K562 (cell line): Measurements from ENCODE around the gene PPFIA3. TPM values are rescaled to one million over a fixed set of nuclear protein-coding genes. Genes with fewer than 3 reads are reported as not detected.

Source experiments
- CHD4 ChIP-seq: fragments of 200-600 bp; sonication (generic); IDR thresholded peaks from 3 replicates; pipeline ENCODE4 v1.6.1; 2012; ENCODE audit warnings: low read depth, mild to moderate bottlenecking, mixed read lengths, low read length, inconsistent platforms; ENCODE audit not compliant: insufficient read depth, insufficient replicate concordance, poor library complexity, severe bottlenecking
- FOS ChIP-seq: IDR thresholded peaks from 3 replicates; pipeline ENCODE4 v1.6.1; 2011; ENCODE audit not compliant: insufficient read length; ENCODE audit errors: extremely low read depth
- FUS ChIP-seq: fragments of 200-400 bp; formaldehyde crosslinking; optimal IDR thresholded peaks from 2 replicates; pipeline ENCODE3; 2017; ENCODE audit warnings: low read depth, low read length
- MED1 ChIP-seq: sonication (generic); formaldehyde crosslinking; IDR thresholded peaks from 2 replicates; pipeline ENCODE4 v1.8.1; 2023; ENCODE audit warnings: missing genetic modification reagents, borderline replicate concordance
- PCBP2 ChIP-seq: fragments of 200-400 bp; formaldehyde crosslinking; IDR thresholded peaks from 2 replicates; pipeline ENCODE4 v1.6.1; 2018; ENCODE audit warnings: low read length, low read depth, mild to moderate bottlenecking, moderate library complexity; ENCODE audit not compliant: poor library complexity, severe bottlenecking
- POLR2A ChIP-seq: fragments of 450-650 bp; conservative IDR thresholded peaks from 2 replicates; pipeline ENCODE4 v1.6.1; 2016
- RFX5 ChIP-seq: IDR thresholded peaks from 2 replicates; pipeline ENCODE4 v1.6.1; 2011; ENCODE audit warnings: low read depth, mild to moderate bottlenecking, improper control_type of control experiment, low read length
- RHOXF2B ChIP-seq: fragments of 250-450 bp; sonication (Bioruptor Pico); conservative IDR thresholded peaks from 2 replicates; pipeline ENCODE4 v1.5.1; 2021
- YBX1 ChIP-seq: fragments of 450-650 bp; IDR thresholded peaks from 2 replicates; pipeline ENCODE4 v1.7.1; 2016; ENCODE audit warnings: mild to moderate bottlenecking
- ZNF561 ChIP-seq: fragments of 450-650 bp; formaldehyde crosslinking; conservative IDR thresholded peaks from 2 replicates; pipeline ENCODE4 v1.4.0; 2020; ENCODE audit warnings: mild to moderate bottlenecking, moderate library complexity
- polyA plus RNA-seq, 8 experiments: library from polyadenylated mRNA; depleted of rRNA in 4 of 8; stranded (reverse) in 5 of 8; unstranded in 3 of 8; fragments of >200 nt; fragmentation: Nextera tagmentation in 2 of 8; fragmentation: Illumina TruSeq in 1 of 8; extraction: Ambion mirVana in 2 of 8; extraction: Trizol in 1 of 8; gene quantifications; 2 replicates each; pipeline versions ENCODE4 v1.2.1 to v1.2.3, GENCODE V29; 2011 to 2014; ENCODE audit warnings: inconsistent platforms in 1 of 8, missing spikeins in 1 of 8
- total RNA-seq, 7 experiments: library from RNA; depleted of rRNA in 6 of 7; stranded (reverse); fragments of >200 nt in 6 of 7; fragmentation: Illumina TruSeq in 2 of 7; extraction: Trizol in 2 of 7; gene quantifications; 2 replicates each; pipeline versions ENCODE4 v1.2.1 to v1.2.3, GENCODE V29; 2011 to 2021; ENCODE audit warnings: low replicate concordance in 1 of 7
- TF ChIP-seq, protein P1 (sequence below): IDR thresholded peaks from 2 replicates; pipeline ENCODE4 v1.6.1; 2011; ENCODE audit not compliant: insufficient read length; ENCODE audit errors: extremely low read depth
- TF ChIP-seq, protein P2 (sequence below): IDR thresholded peaks from 2 replicates; pipeline ENCODE4 v1.6.1; 2011; ENCODE audit warnings: borderline replicate concordance, low read depth, mild to moderate bottlenecking, moderate library complexity, low read length; ENCODE audit not compliant: insufficient read depth, poor library complexity, severe bottlenecking
- TF ChIP-seq, protein P3 (sequence below): fragments of 250-450 bp; sonication (Bioruptor Pico); IDR thresholded peaks from 2 replicates; pipeline ENCODE4 v1.5.0; 2020; ENCODE audit warnings: mild to moderate bottlenecking, borderline replicate concordance
- TF ChIP-seq, protein P4 (sequence below): fragments of 450-650 bp; IDR thresholded peaks from 2 replicates; pipeline ENCODE4 v1.6.1; 2016; ENCODE audit warnings: low read depth

The PPFIA3 gene
- total and polyA plus RNA-seq, 9 of the 15 experiments (the other 6 are each of a cell fraction or from before 2014, with no cell fraction given), result 0.10 to 53.0 (median 17.6) TPM

DNA sequence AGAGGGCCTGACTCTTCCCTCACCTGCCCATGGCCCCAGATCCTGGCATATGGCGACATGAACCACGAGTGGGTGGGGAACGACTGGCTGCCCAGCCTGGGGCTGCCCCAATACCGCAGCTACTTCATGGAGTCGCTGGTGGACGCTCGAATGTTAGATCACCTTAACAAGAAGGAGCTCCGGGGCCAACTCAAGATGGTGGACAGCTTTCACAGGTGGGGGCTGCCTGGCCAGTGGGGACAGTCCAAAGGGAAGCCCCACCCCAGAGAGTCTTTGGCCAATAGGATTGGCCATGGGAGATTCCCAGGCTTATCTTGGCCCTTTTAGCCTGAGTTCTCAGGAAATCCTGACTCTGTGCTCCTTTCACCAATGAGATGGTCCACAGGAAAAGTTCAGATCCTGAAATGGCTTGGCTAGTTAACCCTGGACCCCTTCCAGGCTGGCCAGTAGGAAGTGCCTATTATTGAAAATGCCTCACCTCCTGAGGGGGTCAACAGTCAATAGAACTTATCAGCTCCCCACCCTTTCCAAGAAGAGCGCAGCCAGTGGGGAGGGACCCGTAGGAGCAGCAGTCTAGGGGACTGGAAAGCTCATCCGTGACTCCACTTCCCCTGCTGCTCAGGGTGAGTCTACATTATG is 28.8 kb downstream of the PPFIA3 start (continued):
- no peak for TF ChIP-seq PCBP2
- TF ChIP-seq FUS, result no peak
- TF ChIP-seq, protein P1, sequence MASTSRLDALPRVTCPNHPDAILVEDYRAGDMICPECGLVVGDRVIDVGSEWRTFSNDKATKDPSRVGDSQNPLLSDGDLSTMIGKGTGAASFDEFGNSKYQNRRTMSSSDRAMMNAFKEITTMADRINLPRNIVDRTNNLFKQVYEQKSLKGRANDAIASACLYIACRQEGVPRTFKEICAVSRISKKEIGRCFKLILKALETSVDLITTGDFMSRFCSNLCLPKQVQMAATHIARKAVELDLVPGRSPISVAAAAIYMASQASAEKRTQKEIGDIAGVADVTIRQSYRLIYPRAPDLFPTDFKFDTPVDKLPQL, result peak; percentile 34
- TF ChIP-seq, protein P2, sequence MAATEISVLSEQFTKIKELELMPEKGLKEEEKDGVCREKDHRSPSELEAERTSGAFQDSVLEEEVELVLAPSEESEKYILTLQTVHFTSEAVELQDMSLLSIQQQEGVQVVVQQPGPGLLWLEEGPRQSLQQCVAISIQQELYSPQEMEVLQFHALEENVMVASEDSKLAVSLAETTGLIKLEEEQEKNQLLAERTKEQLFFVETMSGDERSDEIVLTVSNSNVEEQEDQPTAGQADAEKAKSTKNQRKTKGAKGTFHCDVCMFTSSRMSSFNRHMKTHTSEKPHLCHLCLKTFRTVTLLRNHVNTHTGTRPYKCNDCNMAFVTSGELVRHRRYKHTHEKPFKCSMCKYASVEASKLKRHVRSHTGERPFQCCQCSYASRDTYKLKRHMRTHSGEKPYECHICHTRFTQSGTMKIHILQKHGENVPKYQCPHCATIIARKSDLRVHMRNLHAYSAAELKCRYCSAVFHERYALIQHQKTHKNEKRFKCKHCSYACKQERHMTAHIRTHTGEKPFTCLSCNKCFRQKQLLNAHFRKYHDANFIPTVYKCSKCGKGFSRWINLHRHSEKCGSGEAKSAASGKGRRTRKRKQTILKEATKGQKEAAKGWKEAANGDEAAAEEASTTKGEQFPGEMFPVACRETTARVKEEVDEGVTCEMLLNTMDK, result no peak
- no peak; the same call in none of the 2 replicates for TF ChIP-seq POLR2A
- TF ChIP-seq, protein P3, sequence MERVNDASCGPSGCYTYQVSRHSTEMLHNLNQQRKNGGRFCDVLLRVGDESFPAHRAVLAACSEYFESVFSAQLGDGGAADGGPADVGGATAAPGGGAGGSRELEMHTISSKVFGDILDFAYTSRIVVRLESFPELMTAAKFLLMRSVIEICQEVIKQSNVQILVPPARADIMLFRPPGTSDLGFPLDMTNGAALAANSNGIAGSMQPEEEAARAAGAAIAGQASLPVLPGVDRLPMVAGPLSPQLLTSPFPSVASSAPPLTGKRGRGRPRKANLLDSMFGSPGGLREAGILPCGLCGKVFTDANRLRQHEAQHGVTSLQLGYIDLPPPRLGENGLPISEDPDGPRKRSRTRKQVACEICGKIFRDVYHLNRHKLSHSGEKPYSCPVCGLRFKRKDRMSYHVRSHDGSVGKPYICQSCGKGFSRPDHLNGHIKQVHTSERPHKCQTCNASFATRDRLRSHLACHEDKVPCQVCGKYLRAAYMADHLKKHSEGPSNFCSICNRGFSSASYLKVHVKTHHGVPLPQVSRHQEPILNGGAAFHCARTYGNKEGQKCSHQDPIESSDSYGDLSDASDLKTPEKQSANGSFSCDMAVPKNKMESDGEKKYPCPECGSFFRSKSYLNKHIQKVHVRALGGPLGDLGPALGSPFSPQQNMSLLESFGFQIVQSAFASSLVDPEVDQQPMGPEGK (CRISPR knock-in tag), result no peak
- TF ChIP-seq, protein P4, sequence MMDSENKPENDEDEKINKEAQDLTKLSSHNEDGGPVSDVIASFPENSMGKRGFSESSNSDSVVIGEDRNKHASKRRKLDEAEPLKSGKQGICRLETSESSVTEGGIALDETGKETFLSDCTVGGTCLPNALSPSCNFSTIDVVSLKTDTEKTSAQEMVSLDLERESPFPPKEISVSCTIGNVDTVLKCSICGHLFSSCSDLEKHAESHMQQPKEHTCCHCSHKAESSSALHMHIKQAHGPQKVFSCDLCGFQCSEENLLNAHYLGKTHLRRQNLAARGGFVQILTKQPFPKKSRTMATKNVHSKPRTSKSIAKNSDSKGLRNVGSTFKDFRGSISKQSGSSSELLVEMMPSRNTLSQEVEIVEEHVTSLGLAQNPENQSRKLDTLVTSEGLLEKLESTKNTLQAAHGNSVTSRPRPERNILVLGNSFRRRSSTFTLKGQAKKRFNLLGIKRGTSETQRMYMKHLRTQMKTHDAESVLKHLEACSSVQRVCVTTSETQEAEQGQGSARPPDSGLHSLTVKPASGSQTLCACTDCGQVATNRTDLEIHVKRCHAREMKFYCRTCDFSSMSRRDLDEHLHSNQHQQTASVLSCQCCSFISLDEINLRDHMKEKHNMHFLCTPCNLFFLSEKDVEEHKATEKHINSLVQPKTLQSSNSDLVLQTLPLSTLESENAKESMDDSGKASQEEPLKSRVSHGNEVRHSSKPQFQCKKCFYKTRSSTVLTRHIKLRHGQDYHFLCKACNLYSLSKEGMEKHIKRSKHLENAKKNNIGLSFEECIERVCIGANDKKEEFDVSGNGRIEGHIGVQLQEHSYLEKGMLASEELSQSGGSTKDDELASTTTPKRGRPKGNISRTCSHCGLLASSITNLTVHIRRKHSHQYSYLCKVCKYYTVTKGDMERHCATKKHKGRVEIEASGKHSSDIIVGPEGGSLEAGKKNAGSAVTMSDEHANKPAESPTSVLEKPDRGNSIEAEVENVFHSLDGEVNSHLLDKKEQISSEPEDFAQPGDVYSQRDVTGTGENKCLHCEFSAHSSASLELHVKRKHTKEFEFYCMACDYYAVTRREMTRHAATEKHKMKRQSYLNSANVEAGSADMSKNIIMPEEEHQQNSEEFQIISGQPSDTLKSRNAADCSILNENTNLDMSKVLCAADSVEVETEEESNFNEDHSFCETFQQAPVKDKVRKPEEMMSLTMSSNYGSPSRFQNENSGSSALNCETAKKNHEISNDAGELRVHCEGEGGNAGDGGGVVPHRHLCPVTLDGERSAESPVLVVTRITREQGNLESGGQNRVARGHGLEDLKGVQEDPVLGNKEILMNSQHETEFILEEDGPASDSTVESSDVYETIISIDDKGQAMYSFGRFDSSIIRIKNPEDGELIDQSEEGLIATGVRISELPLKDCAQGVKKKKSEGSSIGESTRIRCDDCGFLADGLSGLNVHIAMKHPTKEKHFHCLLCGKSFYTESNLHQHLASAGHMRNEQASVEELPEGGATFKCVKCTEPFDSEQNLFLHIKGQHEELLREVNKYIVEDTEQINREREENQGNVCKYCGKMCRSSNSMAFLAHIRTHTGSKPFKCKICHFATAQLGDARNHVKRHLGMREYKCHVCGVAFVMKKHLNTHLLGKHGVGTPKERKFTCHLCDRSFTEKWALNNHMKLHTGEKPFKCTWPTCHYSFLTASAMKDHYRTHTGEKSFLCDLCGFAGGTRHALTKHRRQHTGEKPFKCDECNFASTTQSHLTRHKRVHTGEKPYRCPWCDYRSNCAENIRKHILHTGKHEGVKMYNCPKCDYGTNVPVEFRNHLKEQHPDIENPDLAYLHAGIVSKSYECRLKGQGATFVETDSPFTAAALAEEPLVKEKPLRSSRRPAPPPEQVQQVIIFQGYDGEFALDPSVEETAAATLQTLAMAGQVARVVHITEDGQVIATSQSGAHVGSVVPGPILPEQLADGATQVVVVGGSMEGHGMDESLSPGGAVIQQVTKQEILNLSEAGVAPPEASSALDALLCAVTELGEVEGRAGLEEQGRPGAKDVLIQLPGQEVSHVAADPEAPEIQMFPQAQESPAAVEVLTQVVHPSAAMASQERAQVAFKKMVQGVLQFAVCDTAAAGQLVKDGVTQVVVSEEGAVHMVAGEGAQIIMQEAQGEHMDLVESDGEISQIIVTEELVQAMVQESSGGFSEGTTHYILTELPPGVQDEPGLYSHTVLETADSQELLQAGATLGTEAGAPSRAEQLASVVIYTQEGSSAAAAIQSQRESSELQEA, result no peak
- TF ChIP-seq RHOXF2B (CRISPR knock-in tag), result no peak
- TF ChIP-seq ZNF561 (CRISPR knock-in tag), result no peak
- no peak for TF ChIP-seq MED1 (CRISPR knock-in tag)
- TF ChIP-seq FOS, result no peak
- no peak for TF ChIP-seq RFX5
- TF ChIP-seq CHD4, result no peak
- no peak for TF ChIP-seq YBX1
